HCT116 (cell line): ENCODE data around the gene TXNDC11.

Experiments
- ELF1 ChIP-seq: IDR thresholded peaks from 2 replicates; pipeline ENCODE4 v1.6.1; 2012; ENCODE audit warnings: low read depth, borderline replicate concordance
- EZH2 ChIP-seq: fragments of 200-600 bp; sonication (generic); IDR thresholded peaks from 2 replicates; pipeline ENCODE4 v1.6.1; 2017; ENCODE audit warnings: antibody characterized with exemption, mixed run types
- EZH2phosphoT487 ChIP-seq: fragments of 200-600 bp; IDR thresholded peaks from 2 replicates; pipeline ENCODE4 v1.6.1; 2018; ENCODE audit warnings: antibody characterized with exemption, borderline replicate concordance
- JUND ChIP-seq: IDR thresholded peaks from 2 replicates; pipeline ENCODE4 v1.6.1; 2012
- POLR2A ChIP-seq: IDR thresholded peaks from 2 replicates; pipeline ENCODE4 v1.7.0; 2011; ENCODE audit warnings: borderline replicate concordance; ENCODE audit not compliant: insufficient read depth, insufficient read length; ENCODE audit errors: extremely low read depth
- POLR2AphosphoS5 ChIP-seq: IDR thresholded peaks from 2 replicates; pipeline ENCODE4 v1.6.1; 2011; ENCODE audit warnings: mild to moderate bottlenecking, low read depth, low read length, moderate library complexity
- RAD21 ChIP-seq: IDR thresholded peaks from 2 replicates; pipeline ENCODE4 v1.6.1; 2012; ENCODE audit warnings: low read depth, mild to moderate bottlenecking
- SRF ChIP-seq: IDR thresholded peaks from 2 replicates; pipeline ENCODE4 v1.6.1; 2012; ENCODE audit warnings: low read depth
- ZNF274 ChIP-seq: fragments of 200-500 bp; sonication (Bioruptor generic); IDR thresholded peaks from 2 replicates; pipeline ENCODE4 v1.6.1; 2014; ENCODE audit warnings: mild to moderate bottlenecking, low read depth, low read length, inconsistent platforms
- TF ChIP-seq, protein P1 (sequence below), 3 experiments: fragments of 200-600 bp in 1 of 3; sonication (generic) in 1 of 3; IDR thresholded peaks in 2 of 3; conservative IDR thresholded peaks in 1 of 3; 2 replicates each; pipeline ENCODE4 v1.5.1; 2012 to 2017; ENCODE audit warnings: low read depth in 2 of 3, low read length in 2 of 3, antibody characterized with exemption in 1 of 3, borderline replicate concordance in 1 of 3, control low read depth in 1 of 3, mild to moderate bottlenecking in 1 of 3, mixed read lengths in 1 of 3, mixed run types in 1 of 3, moderate library complexity in 1 of 3; ENCODE audit not compliant: insufficient read depth in 1 of 3
- TF ChIP-seq, protein P2 (sequence below): IDR thresholded peaks from 2 replicates; pipeline ENCODE4 v1.6.1; 2012; ENCODE audit warnings: low read depth

DNA sequence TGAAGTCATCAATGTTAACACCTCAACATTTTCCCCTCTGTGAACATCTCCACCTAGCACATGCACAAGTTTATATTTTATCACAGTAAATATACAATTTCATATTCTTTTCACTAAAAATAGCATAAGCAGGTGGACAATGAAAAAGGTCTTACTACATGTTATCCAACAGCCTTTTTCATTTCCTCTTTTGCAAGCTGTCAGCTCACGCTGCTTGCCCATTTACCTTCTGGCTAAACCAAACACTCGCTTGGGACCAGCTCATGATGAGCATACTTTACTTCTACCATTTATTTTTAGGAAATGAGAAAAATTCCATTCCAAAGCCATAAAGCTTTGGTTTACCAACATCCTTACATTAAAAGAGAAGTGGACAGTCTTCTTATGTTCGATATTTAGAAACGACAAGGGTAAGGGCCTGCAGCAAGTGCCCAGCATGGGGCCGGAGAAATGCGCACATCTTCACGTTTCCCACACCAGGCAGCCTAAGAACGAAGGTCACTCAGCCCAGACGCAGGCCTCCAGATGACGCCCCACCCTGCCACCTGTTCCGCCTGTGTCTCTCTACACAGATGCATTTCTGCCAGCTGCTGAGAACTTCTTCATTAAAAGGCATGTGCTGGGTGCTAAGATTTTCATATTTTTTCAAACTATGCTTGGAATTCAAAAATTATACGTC is 60.5 kb downstream of the TXNDC11 start:
- TF ChIP-seq, protein P1, sequence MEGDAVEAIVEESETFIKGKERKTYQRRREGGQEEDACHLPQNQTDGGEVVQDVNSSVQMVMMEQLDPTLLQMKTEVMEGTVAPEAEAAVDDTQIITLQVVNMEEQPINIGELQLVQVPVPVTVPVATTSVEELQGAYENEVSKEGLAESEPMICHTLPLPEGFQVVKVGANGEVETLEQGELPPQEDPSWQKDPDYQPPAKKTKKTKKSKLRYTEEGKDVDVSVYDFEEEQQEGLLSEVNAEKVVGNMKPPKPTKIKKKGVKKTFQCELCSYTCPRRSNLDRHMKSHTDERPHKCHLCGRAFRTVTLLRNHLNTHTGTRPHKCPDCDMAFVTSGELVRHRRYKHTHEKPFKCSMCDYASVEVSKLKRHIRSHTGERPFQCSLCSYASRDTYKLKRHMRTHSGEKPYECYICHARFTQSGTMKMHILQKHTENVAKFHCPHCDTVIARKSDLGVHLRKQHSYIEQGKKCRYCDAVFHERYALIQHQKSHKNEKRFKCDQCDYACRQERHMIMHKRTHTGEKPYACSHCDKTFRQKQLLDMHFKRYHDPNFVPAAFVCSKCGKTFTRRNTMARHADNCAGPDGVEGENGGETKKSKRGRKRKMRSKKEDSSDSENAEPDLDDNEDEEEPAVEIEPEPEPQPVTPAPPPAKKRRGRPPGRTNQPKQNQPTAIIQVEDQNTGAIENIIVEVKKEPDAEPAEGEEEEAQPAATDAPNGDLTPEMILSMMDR (IDR thresholded peaks at IDR 0.05 in 2 of 3, conservative IDR thresholded peaks at IDR 0.05 in 1 of 3; ENCODE audit: borderline replicate concordance in 1 of 3, insufficient read depth in 1 of 3, low read depth in 2 of 3, low read length in 2 of 3): no peak
- no peak for TF ChIP-seq SRF
- TF ChIP-seq EZH2: no peak
- no peak for TF ChIP-seq POLR2A
- TF ChIP-seq EZH2phosphoT487: no peak
- no peak for TF ChIP-seq RAD21
- TF ChIP-seq ZNF274: no peak
- TF ChIP-seq, protein P2, sequence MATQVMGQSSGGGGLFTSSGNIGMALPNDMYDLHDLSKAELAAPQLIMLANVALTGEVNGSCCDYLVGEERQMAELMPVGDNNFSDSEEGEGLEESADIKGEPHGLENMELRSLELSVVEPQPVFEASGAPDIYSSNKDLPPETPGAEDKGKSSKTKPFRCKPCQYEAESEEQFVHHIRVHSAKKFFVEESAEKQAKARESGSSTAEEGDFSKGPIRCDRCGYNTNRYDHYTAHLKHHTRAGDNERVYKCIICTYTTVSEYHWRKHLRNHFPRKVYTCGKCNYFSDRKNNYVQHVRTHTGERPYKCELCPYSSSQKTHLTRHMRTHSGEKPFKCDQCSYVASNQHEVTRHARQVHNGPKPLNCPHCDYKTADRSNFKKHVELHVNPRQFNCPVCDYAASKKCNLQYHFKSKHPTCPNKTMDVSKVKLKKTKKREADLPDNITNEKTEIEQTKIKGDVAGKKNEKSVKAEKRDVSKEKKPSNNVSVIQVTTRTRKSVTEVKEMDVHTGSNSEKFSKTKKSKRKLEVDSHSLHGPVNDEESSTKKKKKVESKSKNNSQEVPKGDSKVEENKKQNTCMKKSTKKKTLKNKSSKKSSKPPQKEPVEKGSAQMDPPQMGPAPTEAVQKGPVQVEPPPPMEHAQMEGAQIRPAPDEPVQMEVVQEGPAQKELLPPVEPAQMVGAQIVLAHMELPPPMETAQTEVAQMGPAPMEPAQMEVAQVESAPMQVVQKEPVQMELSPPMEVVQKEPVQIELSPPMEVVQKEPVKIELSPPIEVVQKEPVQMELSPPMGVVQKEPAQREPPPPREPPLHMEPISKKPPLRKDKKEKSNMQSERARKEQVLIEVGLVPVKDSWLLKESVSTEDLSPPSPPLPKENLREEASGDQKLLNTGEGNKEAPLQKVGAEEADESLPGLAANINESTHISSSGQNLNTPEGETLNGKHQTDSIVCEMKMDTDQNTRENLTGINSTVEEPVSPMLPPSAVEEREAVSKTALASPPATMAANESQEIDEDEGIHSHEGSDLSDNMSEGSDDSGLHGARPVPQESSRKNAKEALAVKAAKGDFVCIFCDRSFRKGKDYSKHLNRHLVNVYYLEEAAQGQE: no peak
- TF ChIP-seq JUND: no peak
- no peak for TF ChIP-seq POLR2AphosphoS5
- no peak for TF ChIP-seq ELF1
